Erythroblast (primary cell): Measurements from ENCODE around the gene ONECUT1.

Experiments used
- GATA1 ChIP-seq: IDR thresholded peaks from 2 replicates; pipeline ENCODE4 v1.6.1; 2011; ENCODE audit warnings: low read depth, mild to moderate bottlenecking, control low read depth, low read length, moderate library complexity
- POLR2A ChIP-seq: IDR thresholded peaks from 2 replicates; pipeline ENCODE4 v1.6.1; 2011; ENCODE audit warnings: mild to moderate bottlenecking, low read length

GRCh38 chr15:52784799-52785671, 5.1 kb downstream of the ONECUT1 start:
- TF ChIP-seq POLR2A: no peak
- no peak for TF ChIP-seq GATA1
